Right atrium auricular region (tissue), 2 donors: ENCODE results near the gene C9orf85. TPM values are rescaled to one million over a fixed set of nuclear protein-coding genes. Genes with fewer than 3 reads are reported as not detected.
"Not testable (repeated sequence)": the region's sequence is repeated elsewhere in the genome, so short reads cannot be mapped to it uniquely, and the experiment has no call there.

Experiments used
- DNase-seq: peaks from one replicate; pipeline ENCODE4 v3.0.0-alpha.2; 2019; ENCODE audit warnings: low spot score
- H3K27ac ChIP-seq, 2 donors: fragments of 200-600 bp; sonication (generic); 1 replicate in 1 of 2; 2 replicates in 1 of 2; pipeline ENCODE4 v1.5.1; 2016 to 2019
- H3K27me3 ChIP-seq, 2 donors: fragments of 200-600 bp; sonication (generic); one replicate each; pipeline versions ENCODE4 v1.5.1 to v1.6.0; 2017 to 2019
- H3K36me3 ChIP-seq: fragments of 200-600 bp; sonication (generic); one replicate; pipeline ENCODE4 v1.5.1; 2016
- H3K4me1 ChIP-seq, 2 donors: fragments of 200-600 bp; sonication (generic); one replicate each; pipeline versions ENCODE4 v1.5.1 to v1.6.0; 2017 to 2019
- H3K4me3 ChIP-seq, 2 donors: fragments of 200-600 bp; sonication (generic); 1 replicate in 1 of 2; 2 replicates in 1 of 2; pipeline ENCODE4 v1.5.1; 2017 to 2019; ENCODE audit warnings: mild to moderate bottlenecking in 1 of 2, moderate library complexity in 1 of 2
- H3K9me3 ChIP-seq, 2 donors: fragments of 200-600 bp; sonication (generic); one replicate each; pipeline ENCODE4 v1.5.1; 2019
- CTCF ChIP-seq, 2 donors: fragments of 200-600 bp; sonication (generic); IDR thresholded peaks; one replicate each; pipeline ENCODE4 v1.5.1; 2019; ENCODE audit warnings: antibody characterized with exemption in 2 of 2
- total RNA-seq, 2 donors: library from RNA; depleted of rRNA; stranded (reverse); fragments of >200 nt; gene quantifications; one replicate each; pipeline ENCODE4 v1.1.0, GENCODE V29; 2016

C9orf85 gene
- total RNA-seq, 2 donors from 2014 or later = 5.5 to 9.0 TPM

GRCh38 chr9:71944754-71945375 lies 33.4 kb downstream of the C9orf85 start:
- no peak for DNase-seq
- TF ChIP-seq CTCF (IDR thresholded peaks at IDR 0.05) = no peak
- Histone ChIP-seq H3K4me1 (no peaks in the 10 kb centered on the region), H3K27me3 (no peaks in the 10 kb centered on the region), H3K27ac (no peak overlapping the region), H3K4me3 (no peak overlapping the region), H3K9me3 (no peaks in the 10 kb centered on the region), H3K36me3 (peaks cover 6% of the 10 kb centered on the region)

DNA sequence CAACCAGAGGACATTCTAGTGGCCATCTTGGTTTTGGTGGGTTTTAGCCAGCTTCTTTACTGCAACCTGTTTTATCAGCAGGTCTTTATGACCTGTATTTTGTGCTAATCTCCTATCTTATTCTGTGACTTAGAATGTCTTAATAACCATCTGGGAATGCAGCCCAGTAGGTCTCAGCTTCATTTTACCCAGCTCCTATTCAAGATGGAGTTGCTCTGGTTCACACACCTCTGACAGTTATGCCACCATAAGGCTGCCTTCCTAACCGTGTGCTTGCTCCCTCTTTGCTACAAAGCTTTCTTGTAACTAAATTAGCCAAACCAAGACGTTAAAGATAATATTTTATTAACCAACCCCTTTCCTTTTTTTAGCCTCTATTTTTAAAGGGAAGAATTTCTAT lies 43.2 kb downstream of the C9orf85 start:
- H3K27me3 ChIP-seq, H3K27ac ChIP-seq, H3K4me1 ChIP-seq, H3K4me3 ChIP-seq, H3K36me3 ChIP-seq, DNase-seq, H3K9me3 ChIP-seq: not testable (repeated sequence)

DNA sequence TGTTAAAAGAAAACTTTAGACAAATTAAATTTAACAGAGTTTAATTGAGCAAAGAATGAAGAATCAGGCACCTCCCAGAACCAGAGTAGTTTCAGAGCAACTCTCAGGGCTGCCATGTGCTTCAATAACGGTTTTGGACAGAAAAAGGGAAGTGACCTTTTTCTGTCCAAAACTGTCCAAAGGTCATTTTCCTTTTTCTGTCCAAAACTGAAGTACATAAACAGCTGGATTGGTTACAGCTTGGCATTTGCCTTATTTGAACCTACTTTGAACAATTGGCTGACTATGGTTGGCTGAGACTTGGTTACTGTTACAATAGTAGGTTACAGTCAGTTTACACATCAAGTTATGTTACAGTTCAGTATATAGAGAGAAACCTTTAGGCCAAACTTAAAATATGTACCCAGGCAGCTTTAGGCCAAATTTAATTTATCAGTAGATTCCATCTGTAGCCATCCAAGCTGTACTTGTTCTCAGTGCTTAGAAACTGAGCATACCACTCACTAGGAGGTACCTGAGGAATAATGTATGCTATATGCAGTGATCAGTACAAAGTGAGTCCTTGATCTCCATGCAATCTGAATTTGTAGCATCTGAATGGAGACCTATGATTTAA lies 44.0 kb downstream of the C9orf85 start:
- H3K27ac ChIP-seq = no peak overlapping the region
- no peaks in the 10 kb centered on the region for H3K9me3 ChIP-seq
- no peak for DNase-seq
- H3K36me3 ChIP-seq = peaks cover 1% of the 10 kb centered on the region
- H3K4me3 ChIP-seq = no peak overlapping the region
- H3K27me3 ChIP-seq = no peaks in the 10 kb centered on the region
- peaks cover 0 to 3% of the 10 kb centered on the region in 2 donors for H3K4me1 ChIP-seq
- no peak for TF ChIP-seq CTCF (IDR thresholded peaks at IDR 0.05)

GRCh38 chr9:71962328-71962727 lies 50.9 kb downstream of the C9orf85 start:
- Histone ChIP-seq H3K27ac (no peak overlapping the region), H3K27me3 (no peaks in the 10 kb centered on the region), H3K9me3 (no peaks in the 10 kb centered on the region), H3K4me3 (no peak overlapping the region), H3K4me1 (no peaks in the 10 kb centered on the region), H3K36me3 (peaks cover 6% of the 10 kb centered on the region)
- no peak for TF ChIP-seq CTCF (IDR thresholded peaks at IDR 0.05)
- no peak for DNase-seq

DNA sequence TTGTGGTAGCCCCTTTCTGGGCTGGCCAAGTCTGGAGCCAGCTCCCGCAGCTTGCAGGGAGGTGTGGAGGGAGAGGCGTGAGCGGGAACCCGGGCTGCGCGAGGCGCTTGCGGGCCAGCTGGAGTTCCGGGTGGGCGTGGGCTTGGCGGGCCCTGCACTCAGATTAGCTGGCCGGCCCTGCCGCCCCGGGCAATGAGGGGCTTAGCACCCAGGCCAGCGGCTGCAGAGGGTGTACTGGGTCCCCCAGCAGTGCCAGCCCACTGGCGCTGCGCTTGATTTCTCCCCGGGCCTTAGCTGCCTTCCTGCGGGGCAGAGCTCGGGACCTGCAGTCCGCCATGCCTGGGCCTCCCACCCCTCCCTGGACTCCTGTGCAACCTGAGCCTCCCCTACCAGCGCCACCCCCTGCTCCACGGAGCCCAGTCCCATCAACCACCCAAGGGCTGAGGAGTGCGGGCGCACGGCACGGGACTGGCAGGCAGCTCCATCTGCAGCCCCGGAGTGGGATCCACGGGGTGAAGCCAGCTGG lies 52.1 kb downstream of the C9orf85 start:
- DNase-seq, H3K4me3 ChIP-seq, H3K4me1 ChIP-seq, H3K9me3 ChIP-seq, H3K36me3 ChIP-seq, H3K27me3 ChIP-seq, H3K27ac ChIP-seq: not testable (repeated sequence)

- Histone ChIP-seq H3K36me3 (peaks cover 6% of the 10 kb centered on the region), H3K27ac (no peak overlapping the region), H3K27me3 (no peaks in the 10 kb centered on the region), H3K9me3 (peaks cover 0 to 8% of the 10 kb centered on the region in 2 donors), H3K4me3 (no peak overlapping the region), H3K4me1 (no peaks in the 10 kb centered on the region)
- TF ChIP-seq CTCF (IDR thresholded peaks at IDR 0.05) = no peak
- DNase-seq = no peak
Observed at GRCh38 chr9:71965403-71965802, 54.0 kb downstream of the C9orf85 start.

- H3K9me3 ChIP-seq = peaks cover 0 to 8% of the 10 kb centered on the region in 2 donors
- no peak for TF ChIP-seq CTCF (IDR thresholded peaks at IDR 0.05)
- peaks cover 6% of the 10 kb centered on the region for H3K36me3 ChIP-seq
- H3K4me1 ChIP-seq = no peaks in the 10 kb centered on the region
- H3K27ac ChIP-seq = no peak overlapping the region
- no peak for DNase-seq
- no peaks in the 10 kb centered on the region for H3K27me3 ChIP-seq
- H3K4me3 ChIP-seq = no peak overlapping the region
Observed at GRCh38 chr9:71966601-71967000, 55.2 kb downstream of the C9orf85 start.
